Activated T-helper 1 cell treated with anti-CD3 and anti-CD28 coated beads, Interleukin-12 subunit alpha, Interleukin-12 subunit beta, Interleukin-2, Interleukin-4 antibody, amounts not matched to agents 30 ng/mL and 10 ng/mL and 1 ng/mL, durations not matched to agents 14 hours and 24 hours and 36 hours (primary cell): ENCODE measurements around the gene PAK4. TPM values are rescaled to one million over a fixed set of nuclear protein-coding genes. Genes with fewer than 3 reads are reported as not detected.
"Not testable (repeated sequence)": the region's sequence is repeated elsewhere in the genome, so short reads cannot be mapped to it uniquely, and the experiment has no call there.

Experiments used
- DNase-seq: peaks from one replicate; pipeline ENCODE4 v3.0.0; 2021; ENCODE audit warnings: low spot score
- H3K27ac Mint-ChIP-seq: one replicate; pipeline ENCODE4 v1.8.0; 2021; ENCODE audit warnings: mild to moderate bottlenecking, mixed read lengths
- H3K27me3 Mint-ChIP-seq: one replicate; pipeline ENCODE4 v1.8.0; 2022; ENCODE audit warnings: mild to moderate bottlenecking, moderate library complexity, mixed read lengths; ENCODE audit not compliant: insufficient read depth
- H3K36me3 Mint-ChIP-seq: one replicate; pipeline ENCODE4 v1.8.0; 2021; ENCODE audit warnings: low read depth, mixed read lengths
- H3K4me1 Mint-ChIP-seq: one replicate; pipeline ENCODE4 v1.8.0; 2021; ENCODE audit warnings: low read depth, mixed read lengths
- H3K4me3 Mint-ChIP-seq: one replicate; pipeline ENCODE4 v1.8.0; 2021; ENCODE audit warnings: mild to moderate bottlenecking, moderate library complexity, mixed read lengths
- H3K9me3 Mint-ChIP-seq: one replicate; pipeline ENCODE4 v1.8.0; 2021; ENCODE audit warnings: mixed read lengths
- intact Hi-C: fragments of 100-400 bp; cut with micrococcal nuclease; formaldehyde crosslinking; loops from one replicate; pipeline ENCODE4 v1.15.1; 2024
- total RNA-seq: library from RNA; stranded (reverse); gene quantifications from 2 replicates; pipeline ENCODE4 v1.2.3, GENCODE V29; 2022

Gene PAK4
- total RNA-seq, 1 donor from 2014 or later: 19.9 TPM

DNA sequence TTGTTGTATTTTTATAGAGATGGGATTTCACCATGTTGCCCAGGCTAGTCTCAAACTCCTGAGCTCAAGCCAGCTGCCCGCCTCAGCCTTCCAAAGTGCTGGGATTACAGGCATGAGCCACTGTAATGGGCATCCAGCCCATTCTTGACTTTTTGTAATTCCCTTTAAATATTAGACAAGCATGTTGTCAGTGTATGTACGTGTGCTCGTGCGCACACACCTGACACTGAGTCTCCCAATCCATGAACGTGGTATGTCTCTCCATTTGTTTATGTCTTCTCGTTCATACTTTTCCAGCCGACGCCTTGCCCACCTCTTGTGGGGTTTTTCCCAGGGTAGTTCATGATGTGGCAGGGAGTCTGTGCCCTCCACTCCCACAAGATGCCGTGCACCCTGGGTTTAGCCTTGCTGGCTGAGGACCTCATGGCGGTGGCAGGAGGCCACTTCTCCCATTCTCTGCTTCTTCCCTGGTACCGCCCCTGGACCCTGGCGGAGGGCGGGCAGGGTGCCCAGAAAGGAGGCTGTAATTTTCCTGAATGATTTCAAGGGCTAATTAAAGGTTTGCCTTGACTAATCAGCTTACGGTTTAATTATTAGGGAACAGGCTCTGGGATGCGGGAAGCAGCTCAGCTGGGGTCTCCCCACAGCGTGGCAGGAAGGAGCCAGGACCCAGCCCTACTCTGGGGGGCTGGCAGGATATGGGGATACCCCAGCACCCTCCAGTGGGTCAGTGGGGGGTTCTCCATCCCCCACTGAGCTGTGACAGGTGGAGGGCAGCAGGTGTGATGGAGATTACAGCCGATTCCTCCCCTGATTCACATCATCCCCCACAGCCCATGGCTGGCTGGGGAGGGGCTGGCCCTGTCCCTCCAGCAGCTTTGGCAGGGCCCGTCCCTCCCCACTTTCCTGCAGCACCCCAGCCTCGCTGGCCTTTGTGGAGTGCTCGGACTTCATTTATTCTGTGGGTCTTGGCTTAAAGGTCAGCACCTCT is 12.9 kb downstream of the PAK4 start:
- intact Hi-C loops: no loop called here
- no peak overlapping the region for H3K27ac Mint-ChIP-seq
- H3K4me1 Mint-ChIP-seq: peaks cover 10% of the 10 kb centered on the region
- DNase-seq: no peak
- no peaks in the 10 kb centered on the region for H3K27me3 Mint-ChIP-seq
- no peak overlapping the region for H3K4me3 Mint-ChIP-seq
- no peaks in the 10 kb centered on the region for H3K9me3 Mint-ChIP-seq
- no peaks in the 10 kb centered on the region for H3K36me3 Mint-ChIP-seq

DNA sequence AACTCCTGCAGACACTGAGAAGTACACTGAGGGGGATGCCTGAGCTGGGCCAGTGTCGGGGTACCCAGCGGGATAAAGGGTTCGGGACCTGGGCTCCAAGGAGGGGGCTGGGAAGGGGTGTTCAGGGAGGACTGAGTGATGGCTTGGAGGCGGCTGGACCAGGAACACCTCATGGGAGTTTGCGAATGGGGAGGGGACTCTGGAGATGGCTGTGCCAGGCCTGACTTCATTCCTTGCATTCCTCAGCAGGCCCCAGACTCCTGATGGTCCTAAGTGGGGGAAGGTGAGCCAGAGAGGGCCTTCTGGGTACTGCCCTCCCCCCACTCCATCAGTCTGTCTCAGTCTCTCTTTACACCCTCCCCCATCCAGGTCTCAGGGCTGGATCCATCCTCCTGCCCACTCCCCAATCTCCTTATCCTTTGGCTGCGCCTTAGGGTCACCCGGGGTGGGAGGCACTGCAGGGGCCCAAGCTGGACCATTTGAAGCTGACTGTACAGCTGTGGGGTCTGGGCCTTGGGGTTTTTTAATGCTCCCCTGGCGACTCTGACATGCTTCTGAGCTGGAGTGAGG is 13.8 kb downstream of the PAK4 start:
- H3K36me3 Mint-ChIP-seq: no peaks in the 10 kb centered on the region
- DNase-seq: no peak
- no peaks in the 10 kb centered on the region for H3K9me3 Mint-ChIP-seq
- no peak overlapping the region for H3K27ac Mint-ChIP-seq
- H3K27me3 Mint-ChIP-seq: no peaks in the 10 kb centered on the region
- intact Hi-C loops: no loop called here
- H3K4me3 Mint-ChIP-seq: no peak overlapping the region
- H3K4me1 Mint-ChIP-seq: peaks cover 10% of the 10 kb centered on the region

DNA sequence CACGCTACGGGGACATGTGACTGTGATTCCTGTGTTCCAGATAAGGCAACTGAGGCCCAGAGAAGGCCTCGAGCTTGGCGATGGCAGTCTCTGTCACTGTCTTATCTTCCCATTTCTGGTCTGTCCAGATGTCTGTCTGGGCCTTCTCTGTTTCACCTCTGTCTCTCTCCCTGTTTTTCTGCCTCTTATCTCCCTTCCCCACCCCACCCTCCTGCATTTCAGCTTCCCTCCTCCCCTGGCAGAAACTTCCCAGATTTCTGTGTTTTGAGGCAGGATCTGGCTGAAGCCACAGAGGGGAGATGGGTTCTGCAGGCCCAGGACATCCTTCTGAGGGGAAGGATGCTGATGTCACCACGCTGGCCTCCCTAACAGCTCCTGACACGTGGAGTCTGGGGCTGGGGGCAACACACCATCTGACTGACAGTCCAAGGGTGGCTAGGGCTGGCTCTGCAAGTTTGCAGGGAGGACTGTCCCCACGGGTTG is 14.4 kb downstream of the PAK4 start:
- Mint-ChIP-seq H3K4me3 (no peak overlapping the region), H3K4me1 (peaks cover 10% of the 10 kb centered on the region), H3K36me3 (no peaks in the 10 kb centered on the region), H3K27ac (no peak overlapping the region), H3K27me3 (no peaks in the 10 kb centered on the region), H3K9me3 (no peaks in the 10 kb centered on the region)
- DNase-seq: no peak
- intact Hi-C loops: no loop called here

DNA sequence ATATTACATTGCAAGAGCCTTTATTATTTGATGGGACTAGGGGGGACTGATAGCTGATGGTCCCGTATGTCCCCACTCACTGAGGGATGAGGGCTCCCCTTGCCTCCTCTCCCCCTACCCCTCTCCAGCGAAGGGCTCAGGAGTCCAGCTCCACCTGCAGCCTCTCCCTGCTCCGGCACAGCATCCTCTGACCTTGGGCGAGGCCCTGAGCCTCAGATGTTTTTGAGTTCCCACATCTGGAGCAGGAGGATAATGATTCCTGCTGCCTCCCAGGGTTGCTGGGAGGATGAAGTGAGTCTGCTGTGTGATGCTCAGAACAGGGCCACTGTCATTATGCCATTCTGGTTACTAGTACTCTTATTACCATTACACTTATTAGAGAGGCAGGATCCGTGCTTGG is 15.0 kb downstream of the PAK4 start:
- Mint-ChIP-seq H3K9me3 (no peaks in the 10 kb centered on the region), H3K4me1 (peaks cover 10% of the 10 kb centered on the region), H3K4me3 (no peak overlapping the region), H3K36me3 (no peaks in the 10 kb centered on the region), H3K27me3 (no peaks in the 10 kb centered on the region), H3K27ac (no peak overlapping the region)
- DNase-seq: no peak
- intact Hi-C loops: no loop called here

DNA sequence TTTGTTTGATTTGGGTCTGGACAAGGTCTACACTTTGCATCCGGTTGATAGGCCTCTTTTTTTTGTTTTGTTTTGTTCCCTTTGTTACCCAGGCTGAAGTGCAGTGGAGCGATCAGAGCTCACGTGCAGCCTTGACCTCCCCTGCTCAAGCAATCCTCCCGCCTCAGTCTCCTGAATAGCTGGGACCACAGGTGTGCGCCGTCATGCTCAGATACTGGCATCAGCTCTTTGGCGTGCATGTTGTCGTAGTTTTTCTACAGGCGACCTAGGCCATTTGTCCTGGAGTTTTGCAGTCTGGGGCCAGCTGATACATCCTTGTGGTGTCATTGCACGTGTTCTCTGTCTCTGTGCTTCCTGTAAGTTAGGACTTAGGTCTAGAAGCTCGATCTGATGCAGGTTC is 16.3 kb downstream of the PAK4 start:
- H3K27ac Mint-ChIP-seq: no peak overlapping the region
- no peaks in the 10 kb centered on the region for H3K9me3 Mint-ChIP-seq
- H3K4me1 Mint-ChIP-seq: peaks cover 2% of the 10 kb centered on the region
- no peaks in the 10 kb centered on the region for H3K36me3 Mint-ChIP-seq
- no peak overlapping the region for H3K4me3 Mint-ChIP-seq
- H3K27me3 Mint-ChIP-seq: no peaks in the 10 kb centered on the region
- no peak for DNase-seq
- intact Hi-C loops: no loop called here

DNA sequence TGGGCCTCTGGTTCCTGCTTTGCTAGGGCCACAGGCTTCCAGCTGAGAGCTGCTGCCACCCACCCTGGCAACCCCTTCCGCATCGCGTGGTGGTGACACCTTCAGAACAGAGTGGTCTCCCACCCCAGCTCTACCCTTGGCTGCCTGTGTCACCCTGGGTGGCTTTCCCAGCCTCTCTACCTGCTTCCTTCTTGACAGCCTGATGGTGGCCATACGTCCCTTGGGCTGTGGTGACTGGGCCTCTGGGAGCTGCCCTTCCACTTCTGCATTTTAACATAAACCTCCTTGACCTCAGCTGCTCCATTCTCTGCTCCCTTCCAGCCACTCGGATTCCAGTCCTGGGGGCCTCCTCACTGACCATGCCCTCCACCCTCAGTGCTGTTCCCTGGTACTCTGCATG is 17.0 kb downstream of the PAK4 start:
- no peak for DNase-seq
- intact Hi-C loops: no loop called here
- no peaks in the 10 kb centered on the region for H3K36me3 Mint-ChIP-seq
- no peak overlapping the region for H3K27ac Mint-ChIP-seq
- H3K4me3 Mint-ChIP-seq: no peak overlapping the region
- no peaks in the 10 kb centered on the region for H3K27me3 Mint-ChIP-seq
- H3K4me1 Mint-ChIP-seq: no peaks in the 10 kb centered on the region
- no peaks in the 10 kb centered on the region for H3K9me3 Mint-ChIP-seq

DNA sequence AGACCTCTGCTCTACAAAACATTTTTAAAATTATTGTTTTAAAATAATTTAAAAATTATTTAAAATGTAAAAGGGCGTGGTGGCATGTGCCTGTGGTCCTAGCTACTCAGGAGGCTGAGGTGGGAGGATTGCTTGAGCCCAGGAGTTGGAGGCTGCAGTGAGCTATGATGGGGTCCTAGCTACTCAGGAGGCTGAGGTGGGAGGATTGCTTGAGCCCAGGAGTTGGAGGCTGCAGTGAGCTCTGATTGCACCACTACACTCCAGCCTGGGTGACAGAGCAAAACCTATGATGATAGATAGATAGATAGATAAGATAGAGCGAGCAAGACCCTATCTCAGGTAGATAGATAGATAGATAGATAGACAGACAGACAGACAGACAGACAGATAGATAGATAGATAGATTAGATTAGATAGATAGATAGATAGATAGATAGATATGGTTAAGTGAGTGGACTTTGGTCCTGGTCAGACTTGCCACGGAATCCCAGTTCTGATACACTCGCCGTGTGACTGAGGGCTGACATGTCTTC is 18.2 kb downstream of the PAK4 start:
- H3K4me3 Mint-ChIP-seq, H3K4me1 Mint-ChIP-seq, H3K9me3 Mint-ChIP-seq, H3K36me3 Mint-ChIP-seq, DNase-seq, H3K27ac Mint-ChIP-seq, H3K27me3 Mint-ChIP-seq, intact Hi-C loops: not testable (repeated sequence)

DNA sequence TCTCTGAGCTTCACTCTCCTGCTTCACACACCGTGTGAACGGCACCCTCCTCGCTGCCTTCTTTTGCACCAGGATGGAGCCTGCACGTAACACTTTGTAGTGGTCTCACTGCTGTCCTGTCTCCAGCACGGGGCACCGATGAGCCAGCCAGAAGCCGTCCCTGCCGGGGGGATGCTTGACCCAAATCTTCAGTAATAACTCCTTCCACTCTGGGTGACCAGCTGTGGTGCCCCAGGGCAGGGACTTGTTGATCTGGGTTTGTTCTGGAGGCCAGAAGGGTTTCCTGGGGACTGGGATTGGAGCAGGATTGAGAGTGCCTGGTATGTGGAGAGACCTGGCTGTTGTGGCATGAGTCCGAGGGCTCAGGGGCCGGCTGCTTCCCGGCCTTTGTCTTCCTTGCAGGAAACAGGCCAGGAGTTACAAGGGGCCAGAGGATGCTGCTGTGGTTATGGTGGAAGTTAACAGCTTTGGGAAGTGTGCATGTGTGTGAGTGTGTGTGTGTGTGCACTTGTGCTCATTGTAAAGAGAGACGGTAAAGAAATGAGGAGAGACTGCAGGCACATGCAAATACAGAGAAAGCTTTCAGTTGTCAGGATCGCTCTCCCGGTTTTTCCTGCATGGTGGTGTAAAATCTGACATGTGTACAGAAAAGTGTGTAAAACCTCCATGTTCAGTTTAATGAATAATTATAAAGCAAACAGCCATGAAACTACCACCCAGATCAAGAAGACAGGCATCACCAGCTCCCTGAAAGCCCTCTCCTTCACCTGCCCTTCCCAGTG is 18.9 kb downstream of the PAK4 start:
- intact Hi-C loops: no loop called here
- DNase-seq: no peak
- H3K27ac Mint-ChIP-seq: no peak overlapping the region
- no peaks in the 10 kb centered on the region for H3K9me3 Mint-ChIP-seq
- no peaks in the 10 kb centered on the region for H3K4me1 Mint-ChIP-seq
- H3K4me3 Mint-ChIP-seq: no peak overlapping the region
- H3K36me3 Mint-ChIP-seq: no peaks in the 10 kb centered on the region
- no peaks in the 10 kb centered on the region for H3K27me3 Mint-ChIP-seq

DNA sequence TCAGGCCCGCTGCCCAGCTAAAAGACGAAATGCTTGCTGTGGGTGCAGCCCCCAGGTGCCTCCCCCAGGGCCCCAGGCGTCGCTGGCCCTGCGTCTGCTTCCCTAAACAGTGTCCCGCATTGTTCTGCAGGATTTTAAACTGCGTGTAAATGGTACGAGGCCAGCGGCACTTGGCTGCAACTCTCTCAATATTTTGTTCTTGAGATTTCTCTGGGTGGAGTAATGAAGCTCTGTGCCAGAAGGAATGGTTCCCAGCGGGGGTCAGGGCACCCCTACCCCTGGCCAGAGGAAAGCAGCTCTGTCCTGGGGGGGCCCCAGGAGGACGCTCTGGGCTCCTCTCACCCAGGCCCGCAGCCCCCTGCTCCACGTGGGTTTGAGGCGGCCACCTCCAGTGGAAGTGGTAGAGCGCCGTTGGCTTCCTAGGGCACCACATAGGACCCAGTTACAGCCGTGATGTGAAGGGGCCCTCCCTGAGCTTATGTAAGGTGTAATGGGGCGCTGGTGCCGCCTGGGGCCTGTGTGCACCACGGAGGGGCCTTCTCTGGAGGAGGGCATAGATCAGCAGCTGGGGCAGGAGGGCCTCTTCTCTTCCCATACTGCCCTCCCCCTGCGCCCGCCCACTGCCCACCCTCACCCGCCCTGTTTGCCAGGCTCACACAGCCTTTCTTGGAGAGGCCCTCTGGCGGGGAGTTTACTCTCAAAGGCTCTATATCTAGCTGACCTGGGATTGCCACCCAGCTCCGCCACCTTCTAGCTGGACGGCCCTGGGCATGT is 19.8 kb downstream of the PAK4 start:
- intact Hi-C loops: no loop called here
- H3K4me3 Mint-ChIP-seq: no peak overlapping the region
- no peak for DNase-seq
- H3K9me3 Mint-ChIP-seq: no peaks in the 10 kb centered on the region
- no peak overlapping the region for H3K27ac Mint-ChIP-seq
- no peaks in the 10 kb centered on the region for H3K4me1 Mint-ChIP-seq
- no peaks in the 10 kb centered on the region for H3K27me3 Mint-ChIP-seq
- H3K36me3 Mint-ChIP-seq: no peaks in the 10 kb centered on the region

DNA sequence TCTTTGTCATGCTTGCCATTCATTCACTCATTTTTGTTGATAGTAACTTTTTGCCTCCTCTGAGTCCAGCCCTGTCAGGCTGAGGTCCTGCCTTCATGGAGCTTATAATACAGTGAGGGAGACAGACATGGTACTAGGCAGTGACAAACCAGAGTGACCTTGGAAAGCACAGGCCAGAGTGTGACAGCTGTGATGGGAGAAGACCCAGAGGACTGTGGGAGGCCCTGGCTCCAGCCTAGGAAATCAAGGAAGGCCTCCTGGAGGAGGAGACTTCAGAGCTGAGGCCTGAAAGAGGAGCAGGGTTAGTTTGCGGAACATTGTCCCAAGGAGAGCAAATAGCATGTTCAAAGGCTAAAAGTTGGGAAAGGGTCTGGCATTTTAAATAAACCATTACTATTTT is 20.5 kb downstream of the PAK4 start:
- no peaks in the 10 kb centered on the region for H3K4me1 Mint-ChIP-seq
- H3K36me3 Mint-ChIP-seq: no peaks in the 10 kb centered on the region
- DNase-seq: no peak
- H3K9me3 Mint-ChIP-seq: no peaks in the 10 kb centered on the region
- H3K27ac Mint-ChIP-seq: no peak overlapping the region
- intact Hi-C loops: no loop called here
- H3K27me3 Mint-ChIP-seq: no peaks in the 10 kb centered on the region
- H3K4me3 Mint-ChIP-seq: no peak overlapping the region

DNA sequence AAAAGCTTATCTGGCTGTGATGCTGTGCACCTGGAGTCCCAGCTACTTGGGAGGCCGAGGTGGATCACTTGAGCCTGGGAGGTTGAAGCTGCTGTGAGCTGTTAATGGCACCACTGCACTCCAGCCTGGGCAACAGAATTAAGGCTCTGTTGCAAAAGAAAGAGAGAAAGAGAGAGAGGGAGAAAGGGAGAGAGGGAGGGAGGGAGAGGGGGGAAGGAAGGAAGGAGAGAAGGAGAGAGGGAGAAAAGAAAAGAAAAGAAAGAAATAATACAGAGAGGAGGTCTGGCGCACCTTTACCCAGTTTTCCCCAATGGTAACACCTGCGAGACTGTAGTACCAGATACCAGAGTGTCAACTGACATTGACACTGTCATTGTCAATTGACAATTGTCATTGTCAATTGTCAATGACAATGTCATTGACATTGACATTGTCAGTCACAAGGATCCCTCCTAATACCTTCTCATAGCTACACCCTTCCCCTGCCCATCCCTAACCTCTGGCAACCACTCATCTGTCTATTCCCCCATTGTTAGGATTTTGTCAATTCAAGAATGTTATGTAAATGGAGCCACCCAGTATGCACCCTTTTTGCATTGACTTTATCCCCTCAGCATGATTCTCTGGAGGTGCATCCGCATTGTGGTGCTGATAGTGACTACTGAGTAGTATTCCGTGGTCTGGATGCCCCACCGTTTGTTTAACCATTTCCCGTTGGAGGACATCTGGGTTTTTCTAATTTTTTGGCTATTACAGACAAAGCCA is 21.3 kb downstream of the PAK4 start:
- no peaks in the 10 kb centered on the region for H3K4me1 Mint-ChIP-seq
- H3K27me3 Mint-ChIP-seq: no peaks in the 10 kb centered on the region
- no peak for DNase-seq
- no peak overlapping the region for H3K4me3 Mint-ChIP-seq
- intact Hi-C loops: no loop called here
- H3K9me3 Mint-ChIP-seq: no peaks in the 10 kb centered on the region
- H3K36me3 Mint-ChIP-seq: no peaks in the 10 kb centered on the region
- H3K27ac Mint-ChIP-seq: no peak overlapping the region

DNA sequence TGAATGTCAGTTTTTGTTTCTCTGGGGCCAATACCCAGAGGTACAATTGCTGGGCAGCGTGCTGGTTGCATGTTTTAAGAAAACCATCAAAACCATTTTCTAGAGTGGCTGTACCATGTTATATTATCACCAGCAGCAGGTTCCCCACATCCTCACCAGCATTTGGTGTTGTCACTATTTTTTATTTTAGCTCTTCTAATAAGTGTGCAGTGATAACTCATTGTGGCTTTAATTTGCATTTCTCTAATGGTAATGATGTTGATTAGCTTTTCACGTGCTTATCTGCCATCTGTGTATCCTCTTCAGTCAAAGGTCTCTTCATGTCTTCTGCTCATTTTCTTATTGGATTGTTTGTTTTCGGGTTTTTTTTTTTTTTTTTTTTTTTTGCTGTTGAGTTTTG is 21.9 kb downstream of the PAK4 start:
- intact Hi-C loops: no loop called here
- DNase-seq: no peak
- H3K27ac Mint-ChIP-seq: no peak overlapping the region

More for the DNA sequence above, 21.9 kb downstream of the PAK4 start:
- Mint-ChIP-seq H3K36me3 (no peaks in the 10 kb centered on the region), H3K9me3 (no peaks in the 10 kb centered on the region), H3K27me3 (no peaks in the 10 kb centered on the region), H3K4me3 (no peak overlapping the region), H3K4me1 (no peaks in the 10 kb centered on the region)
